ENCODE measurements around the gene GGTA1. TPM values are rescaled to one million over a fixed set of nuclear protein-coding genes. Genes with fewer than 3 reads are reported as not detected.

Gene GGTA1
- total and polyA plus RNA-seq, 4 donors: 2.4 to 3.3 (median 2.8) TPM

- WGBS: 81% methylated on average over 8 of the region's 8 CpGs
Measured at GRCh38 chr9:121455527-121456239, 44.0 kb downstream of the GGTA1 start.

GRCh38 chr9:121454972-121455371 lies 44.7 kb downstream of the GGTA1 start:
- whole genome bisulfite sequencing: 80% methylated on average over 3 of the region's 3 CpGs
- Histone ChIP-seq H3K27ac (ENCODE audit: low read depth in 1 of 2, low read length in 2 of 2) (no peak overlapping the region), H3K4me1 (ENCODE audit: control insufficient read depth in 4 of 4, insufficient read depth in 4 of 4, low read length in 3 of 4) (no peaks in the 10 kb centered on the region), H3K4me3 (ENCODE audit: low read depth in 1 of 3, low read length in 3 of 3) (no peak overlapping the region), H3K9ac (ENCODE audit: low read depth in 1 of 2, low read length in 2 of 2) (no peak overlapping the region), H3K27me3 (ENCODE audit: control insufficient read depth in 4 of 4, insufficient read depth in 4 of 4, low read length in 3 of 4) (no peaks in the 10 kb centered on the region), H3K9me3 (ENCODE audit: control insufficient read depth in 4 of 4, low read length in 3 of 4) (no peaks in the 10 kb centered on the region), H3K36me3 (ENCODE audit: control insufficient read depth in 4 of 4, insufficient read depth in 3 of 4, low read depth in 1 of 4, low read length in 3 of 4) (no peaks in the 10 kb centered on the region)
- TF ChIP-seq RAD21 (IDR thresholded peaks at IDR 0.05) (no peak), CTCF (IDR thresholded peaks at IDR 0.05; ENCODE audit: low read depth, low read length, missing input control) (no peak), NR2F2 (IDR thresholded peaks at IDR 0.05) (no peak), GABPA (IDR thresholded peaks at IDR 0.05 in 1 of 2, conservative IDR thresholded peaks at IDR 0.05 in 1 of 2) (no peak), HNF4G (IDR thresholded peaks at IDR 0.05) (no peak), EGR1 (IDR thresholded peaks at IDR 0.05; ENCODE audit: low read depth in 2 of 2) (no peak), MAX (IDR thresholded peaks at IDR 0.05) (no peak), HNF4A (conservative IDR thresholded peaks at IDR 0.05) (no peak), JUND (IDR thresholded peaks at IDR 0.05) (no peak), SP1 (IDR thresholded peaks at IDR 0.05) (no peak), ATF3 (IDR thresholded peaks at IDR 0.05) (no peak), REST (IDR thresholded peaks at IDR 0.05) (no peak), YY1 (IDR thresholded peaks at IDR 0.05) (no peak), FOXA1 (IDR thresholded peaks at IDR 0.05) (no peak), FOXA2 (IDR thresholded peaks at IDR 0.05) (no peak), RXRA (IDR thresholded peaks at IDR 0.05) (no peak), TAF1 (conservative IDR thresholded peaks at IDR 0.05) (no peak), ZBTB33 (IDR thresholded peaks at IDR 0.05) (no peak)
- no peak for DNase-seq (ENCODE audit: low spot score)

More at GRCh38 chr9:121455527-121456239, 44.0 kb downstream of the GGTA1 start:
- no peak overlapping the region for H3K27ac ChIP-seq (ENCODE audit: low read depth in 1 of 2, low read length in 2 of 2)
- no peaks in the 10 kb centered on the region for H3K4me1 ChIP-seq (ENCODE audit: control insufficient read depth in 4 of 4, insufficient read depth in 4 of 4, low read length in 3 of 4)
- no peaks in the 10 kb centered on the region for H3K36me3 ChIP-seq (ENCODE audit: control insufficient read depth in 4 of 4, insufficient read depth in 3 of 4, low read depth in 1 of 4, low read length in 3 of 4)
- H3K27me3 ChIP-seq (ENCODE audit: control insufficient read depth in 4 of 4, insufficient read depth in 4 of 4, low read length in 3 of 4): no peaks in the 10 kb centered on the region
- H3K9ac ChIP-seq (ENCODE audit: low read depth in 1 of 2, low read length in 2 of 2): no peak overlapping the region
- no peaks in the 10 kb centered on the region for H3K9me3 ChIP-seq (ENCODE audit: control insufficient read depth in 4 of 4, low read length in 3 of 4)
- no peak for DNase-seq (ENCODE audit: low spot score)
- no peak for TF ChIP-seq RAD21 (IDR thresholded peaks at IDR 0.05)
- TF ChIP-seq FOXA1 (IDR thresholded peaks at IDR 0.05): no peak
- no peak for TF ChIP-seq TAF1 (conservative IDR thresholded peaks at IDR 0.05)
- no peak for TF ChIP-seq MAX (IDR thresholded peaks at IDR 0.05)
- TF ChIP-seq ATF3 (IDR thresholded peaks at IDR 0.05): no peak
- no peak for TF ChIP-seq FOXA2 (IDR thresholded peaks at IDR 0.05)
- TF ChIP-seq RXRA (IDR thresholded peaks at IDR 0.05): no peak
- TF ChIP-seq HNF4A (conservative IDR thresholded peaks at IDR 0.05): no peak
- TF ChIP-seq YY1 (IDR thresholded peaks at IDR 0.05): no peak
- TF ChIP-seq HNF4G (IDR thresholded peaks at IDR 0.05): no peak
- no peak for TF ChIP-seq JUND (IDR thresholded peaks at IDR 0.05)
- TF ChIP-seq SP1 (IDR thresholded peaks at IDR 0.05): no peak
- no peak for TF ChIP-seq GABPA (IDR thresholded peaks at IDR 0.05 in 1 of 2, conservative IDR thresholded peaks at IDR 0.05 in 1 of 2)
- no peak overlapping the region for H3K4me3 ChIP-seq (ENCODE audit: low read depth in 1 of 3, low read length in 3 of 3)
